Activated CD8-positive, alpha-beta memory T cell treated with anti-CD3 and anti-CD28 coated beads for 4 hours (primary cell): Measurements from ENCODE around the gene WIF1.

ENCODE experiments used
- DNase-seq, 2 donors: peaks; one replicate each; pipeline ENCODE4 v3.0.0-alpha.2; 2020; ENCODE audit warnings: low read depth in 2 of 2

Gene WIF1

DNA sequence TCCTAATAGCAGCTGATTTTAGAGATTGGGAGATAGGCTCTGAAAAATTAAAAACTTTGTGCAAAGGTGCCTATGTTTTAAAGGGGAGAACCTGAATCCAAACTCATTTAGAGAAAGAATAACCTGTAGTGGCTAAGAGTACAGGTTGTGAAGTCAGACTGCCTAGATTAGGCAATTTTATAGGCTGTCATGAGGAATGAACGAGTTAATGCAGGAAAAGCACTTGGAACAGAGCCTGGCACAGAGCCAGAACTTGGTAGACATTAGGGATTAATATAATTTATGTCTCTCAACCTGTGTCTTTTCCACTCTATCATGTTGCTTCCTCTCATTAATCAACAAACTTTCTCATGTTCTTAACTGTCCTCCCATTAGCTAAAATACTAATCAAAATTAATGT is 98.1 kb downstream of the WIF1 start:
- no peak for DNase-seq

DNA sequence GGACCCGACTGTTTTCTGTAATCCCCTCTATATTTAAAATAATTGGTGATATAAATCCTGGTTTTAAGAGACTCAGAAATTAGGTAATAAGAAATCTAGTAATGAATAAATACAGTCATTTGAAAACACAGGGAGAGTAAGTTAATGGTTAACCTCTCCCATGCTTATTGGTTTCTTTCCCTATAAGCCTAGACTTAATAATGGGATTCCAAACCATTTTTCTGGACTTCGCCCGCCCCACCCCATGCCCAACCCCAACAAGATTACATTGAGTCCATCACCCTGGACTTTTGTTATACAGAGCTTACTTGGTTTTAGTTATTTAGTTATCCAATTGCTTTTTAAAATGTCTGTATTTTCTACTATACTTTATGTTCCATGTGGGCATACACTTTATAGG is 98.7 kb downstream of the WIF1 start:
- DNase-seq: no peak

DNA sequence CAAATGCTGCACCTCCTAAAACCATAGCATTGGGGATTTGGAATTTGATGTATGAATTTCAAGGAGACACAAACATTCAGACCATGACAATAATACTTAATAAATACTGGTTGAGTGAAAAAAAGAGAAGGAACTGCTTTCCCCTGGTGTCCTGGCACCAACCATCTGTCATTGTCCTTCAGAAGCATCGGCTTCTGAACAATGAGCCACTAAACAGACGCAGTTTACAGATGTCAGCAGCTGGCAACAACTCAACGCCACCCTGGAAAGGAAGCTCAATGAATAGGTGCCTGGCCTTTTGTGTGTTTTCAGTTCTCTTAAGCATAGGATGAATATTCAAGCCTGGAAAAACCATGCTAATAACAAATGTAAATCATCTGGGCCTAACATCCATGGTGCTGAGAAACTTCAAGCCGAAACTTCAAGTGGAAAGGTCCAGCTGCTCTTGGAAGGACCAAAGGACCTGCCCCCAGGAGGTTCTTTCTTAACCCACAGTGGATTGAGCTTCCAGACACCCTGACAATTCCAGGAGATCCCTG is 101.3 kb downstream of the WIF1 start:
- no peak for DNase-seq

DNA sequence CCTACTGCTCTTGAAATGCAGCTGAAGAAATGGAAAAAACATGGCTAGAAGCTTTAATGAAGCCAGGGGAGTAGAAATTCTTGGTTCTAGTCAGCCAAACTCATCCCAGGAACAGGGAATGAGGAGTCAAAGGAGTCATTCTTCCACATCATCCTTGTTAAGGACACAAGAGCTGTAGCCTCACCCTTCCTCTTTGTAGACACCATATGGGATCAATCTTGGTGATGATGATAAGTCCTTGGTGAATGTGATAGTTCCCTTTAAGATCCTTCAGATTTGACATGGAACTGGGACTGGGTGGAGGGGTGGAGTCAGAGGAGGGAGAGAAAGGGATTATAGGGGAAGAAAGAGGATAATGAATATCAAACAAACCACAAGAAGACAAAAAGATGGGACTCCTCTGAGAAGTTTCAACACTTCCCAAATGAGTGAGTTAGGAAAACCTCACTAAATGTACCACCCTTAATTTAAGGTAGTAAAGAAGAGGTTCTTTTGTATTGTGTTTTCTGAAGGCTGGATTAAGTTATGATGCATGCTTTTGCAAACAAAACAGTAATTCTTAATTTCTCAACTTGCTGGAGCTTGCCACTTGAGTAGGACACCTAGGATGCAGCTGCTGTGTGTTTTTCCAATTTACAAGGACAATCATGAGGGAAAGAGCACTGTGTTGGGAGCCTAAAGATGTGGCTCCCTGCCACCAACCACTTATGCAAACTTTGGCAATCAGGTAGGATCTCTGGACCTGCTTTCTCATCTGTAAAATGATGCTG is 104.0 kb downstream of the WIF1 start:
- DNase-seq: no peak

DNA sequence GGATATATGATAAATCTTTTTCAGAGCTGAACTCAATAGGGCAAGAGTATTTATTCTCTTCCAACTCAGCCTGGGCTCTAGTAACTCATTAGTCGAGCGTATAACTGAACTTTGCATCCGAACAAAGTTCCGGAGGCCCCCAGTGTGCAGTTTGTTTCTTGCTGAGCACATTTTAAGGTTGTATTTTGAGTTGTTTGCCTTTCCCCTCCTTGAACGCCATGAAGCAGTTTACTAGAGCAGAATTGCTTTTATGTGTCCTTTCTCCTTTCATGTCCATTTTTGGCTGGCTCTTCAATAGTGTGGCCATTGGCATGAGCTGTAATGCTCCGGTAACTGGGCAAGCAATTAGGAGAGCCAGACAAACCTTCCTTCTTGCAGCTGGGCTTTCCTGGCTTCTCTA is 105.3 kb downstream of the WIF1 start:
- DNase-seq: no peak

DNA sequence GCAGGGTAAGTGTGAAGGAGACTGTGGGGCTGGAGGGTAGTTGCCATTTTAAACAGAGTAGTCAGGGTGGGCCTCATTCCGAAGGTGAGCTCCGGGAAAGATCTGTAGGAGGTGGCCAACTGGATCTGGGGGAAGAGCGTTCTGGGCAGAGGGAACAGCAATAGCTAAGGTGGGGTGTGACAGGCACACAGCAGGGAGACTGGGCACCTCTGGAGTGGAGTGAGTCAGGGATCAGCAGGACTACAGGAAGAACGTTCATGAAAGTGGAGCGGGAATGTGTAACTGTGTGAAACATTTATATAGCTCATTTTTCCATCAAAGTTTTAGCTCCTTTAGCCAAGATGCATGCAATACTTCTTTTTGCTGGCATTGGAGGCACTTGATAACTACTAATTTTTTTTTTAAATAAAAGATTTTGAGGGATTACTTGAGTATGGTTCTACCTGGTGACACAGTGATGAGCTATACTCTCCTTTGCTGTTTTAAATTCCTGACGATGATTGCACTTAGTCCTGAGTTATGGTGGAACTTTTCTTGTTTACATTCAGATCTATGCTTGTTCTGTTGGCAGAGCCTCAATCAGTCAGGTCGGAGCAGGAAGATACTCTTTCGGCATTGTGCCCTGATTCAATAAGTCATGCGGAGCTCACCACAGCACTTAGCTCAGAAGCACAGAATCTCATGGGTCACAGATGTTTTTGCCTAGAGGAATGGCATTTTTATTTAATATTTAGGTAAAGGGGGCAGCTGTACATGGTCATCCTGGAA is 106.4 kb downstream of the WIF1 start:
- DNase-seq: no peak

DNA sequence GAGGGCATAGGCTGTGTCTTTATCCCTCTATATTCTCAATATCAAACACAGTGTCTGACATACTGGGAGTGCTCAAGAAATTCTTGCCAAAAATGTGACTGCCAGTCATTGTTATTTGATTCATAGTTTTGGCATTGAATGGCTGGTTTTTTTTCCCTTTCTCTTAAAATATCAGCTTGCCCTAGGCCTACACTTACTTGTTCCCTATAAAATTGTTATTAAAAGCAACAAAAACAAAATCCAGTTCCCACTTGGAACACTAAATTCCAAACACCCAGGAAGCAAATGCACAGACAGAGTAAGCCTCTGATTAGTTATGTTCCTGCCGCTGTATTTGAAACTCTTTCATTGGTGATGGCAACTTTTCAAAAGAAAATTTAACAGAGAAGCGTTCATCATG is 110.7 kb downstream of the WIF1 start:
- DNase-seq: no peak

DNA sequence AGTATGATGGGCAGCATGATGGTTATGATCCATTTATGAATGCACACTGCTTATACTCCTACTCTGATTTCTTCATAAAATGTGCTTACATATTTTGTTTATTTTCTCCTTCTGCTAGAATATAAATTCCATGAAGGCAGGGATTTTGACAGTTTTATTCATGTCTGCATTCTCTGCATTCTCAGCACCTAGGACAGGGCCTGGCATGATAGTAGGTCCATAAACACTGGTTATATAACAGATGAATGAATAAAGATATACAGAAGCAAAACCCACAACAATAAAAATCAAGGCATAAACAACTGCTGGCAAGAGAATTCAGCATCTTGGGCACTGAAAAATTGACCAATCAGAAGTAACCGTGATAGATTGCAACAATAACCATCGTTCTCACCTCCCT is 115.4 kb downstream of the WIF1 start:
- no peak for DNase-seq

DNA sequence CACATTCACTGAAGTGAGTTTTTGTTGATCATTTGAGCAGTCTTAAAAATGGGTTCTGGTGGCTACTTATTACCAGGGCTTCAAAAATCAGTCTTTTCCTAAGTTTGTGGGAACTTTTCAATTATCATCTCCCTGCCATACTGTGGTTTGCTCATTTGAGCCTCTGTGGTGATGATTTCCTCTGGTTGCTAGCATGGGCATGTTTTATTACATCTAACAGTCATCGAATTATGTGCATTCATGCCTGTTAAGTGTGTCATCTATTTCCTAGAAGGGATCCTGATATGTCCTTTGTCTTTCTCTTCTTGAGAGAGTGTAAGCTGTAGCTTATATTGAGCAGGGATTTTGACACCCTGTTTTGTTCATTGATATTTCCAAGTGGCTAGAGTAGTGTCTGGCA is 116.8 kb downstream of the WIF1 start:
- DNase-seq: no peak
